Activated naive CD8-positive, alpha-beta T cell treated with anti-CD3 and anti-CD28 coated beads, Interleukin-2, amount 10 ng/mL, durations not matched to agents 7 days and 5 days (primary cell): Measurements from ENCODE around the gene DAPK1. TPM values are rescaled to one million over a fixed set of nuclear protein-coding genes. Genes with fewer than 3 reads are reported as not detected.

Experiments used
- ATAC-seq: fragments of 150-1000 bp; cut with Tn5 transposase; one replicate; pipeline ENCODE4 v1.10.0; 2021; ENCODE audit warnings: low read depth, moderate library complexity
- POLR2A ChIA-PET: fragments of 350-600 bp; sonication (Branson Sonifier 250); formaldehyde crosslinking; loops from one replicate; lab custom pipeline; 2021; ENCODE audit warnings: antibody characterized with exemption; lab: Charles Lee
- DNase-seq: peaks from one replicate; pipeline ENCODE4 v3.0.0; 2021
- H3K27ac Mint-ChIP-seq: one replicate; pipeline ENCODE4 v1.8.0; 2022; ENCODE audit warnings: mild to moderate bottlenecking, mixed read lengths
- H3K27me3 Mint-ChIP-seq: one replicate; pipeline ENCODE4 v1.8.0; 2022; ENCODE audit warnings: mild to moderate bottlenecking, moderate library complexity, mixed read lengths
- H3K36me3 Mint-ChIP-seq: one replicate; pipeline ENCODE4 v1.8.0; 2021; ENCODE audit warnings: mild to moderate bottlenecking, mixed read lengths
- H3K4me1 Mint-ChIP-seq: one replicate; pipeline ENCODE4 v1.8.0; 2021; ENCODE audit warnings: mixed read lengths
- H3K4me3 Mint-ChIP-seq: one replicate; pipeline ENCODE4 v1.8.0; 2022; ENCODE audit warnings: mild to moderate bottlenecking, moderate library complexity, mixed read lengths
- H3K9me3 Mint-ChIP-seq: one replicate; pipeline ENCODE4 v1.8.0; 2021; ENCODE audit warnings: mixed read lengths
- total RNA-seq, 2 experiments: library from RNA; stranded (reverse); gene quantifications; one replicate each; pipeline ENCODE4 v1.2.3, GENCODE V29; 2021

DAPK1 gene
- total RNA-seq, 2 experiments from 2014 or later: 1.2 to 1.3 TPM

DNA sequence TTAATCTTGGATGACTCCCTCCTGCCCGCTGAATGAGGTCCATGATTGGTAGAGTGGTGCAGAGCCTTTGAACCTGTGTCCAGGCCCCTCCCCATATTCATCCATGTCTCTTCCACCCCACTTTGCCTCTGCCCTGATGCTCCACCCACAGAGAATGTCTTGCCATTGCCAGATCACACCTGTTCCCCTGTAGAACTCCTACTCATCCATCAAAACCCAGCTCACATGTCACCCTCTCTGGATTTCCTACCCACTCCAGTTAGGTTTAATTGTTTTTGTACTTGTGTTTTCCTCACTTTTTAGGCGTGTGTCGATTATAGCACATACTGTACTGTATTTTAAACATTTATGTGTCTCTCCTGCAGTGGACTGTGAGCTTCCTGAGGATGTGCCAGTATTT, 121.3 kb downstream of the DAPK1 start:
- H3K27me3 Mint-ChIP-seq: peaks cover 3% of the 10 kb centered on the region
- ATAC-seq: no peak
- POLR2A ChIA-PET: no interaction called here
- no peak overlapping the region for H3K27ac Mint-ChIP-seq
- H3K36me3 Mint-ChIP-seq: no peaks in the 10 kb centered on the region
- DNase-seq: no peak
- peaks cover 2% of the 10 kb centered on the region for H3K9me3 Mint-ChIP-seq
- H3K4me1 Mint-ChIP-seq: no peaks in the 10 kb centered on the region
- H3K4me3 Mint-ChIP-seq: no peak overlapping the region

DNA sequence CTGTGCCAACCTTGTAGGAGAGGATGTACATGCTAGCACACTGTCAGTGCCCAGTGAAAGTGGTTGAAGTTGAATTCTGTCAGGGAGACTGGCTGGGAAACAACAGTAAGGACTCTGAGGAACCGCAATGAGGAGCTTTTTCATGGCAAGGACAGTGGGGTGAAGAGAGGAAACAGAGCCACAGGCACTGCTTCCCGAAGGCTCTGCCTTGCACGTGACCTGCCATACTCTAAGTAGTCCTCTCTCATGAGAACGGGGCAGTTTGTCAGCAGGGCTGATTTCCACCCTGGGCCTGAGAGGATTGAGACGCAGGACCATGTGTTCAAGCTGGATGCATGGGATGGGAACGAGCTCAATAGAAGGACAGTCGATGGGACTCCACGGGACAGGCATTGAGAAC, 121.7 kb downstream of the DAPK1 start:
- ATAC-seq: no peak
- no peak overlapping the region for H3K4me3 Mint-ChIP-seq
- no peaks in the 10 kb centered on the region for H3K36me3 Mint-ChIP-seq
- no peaks in the 10 kb centered on the region for H3K27me3 Mint-ChIP-seq
- DNase-seq: no peak
- no peaks in the 10 kb centered on the region for H3K4me1 Mint-ChIP-seq
- peaks cover 2% of the 10 kb centered on the region for H3K9me3 Mint-ChIP-seq
- POLR2A ChIA-PET: no interaction called here
- H3K27ac Mint-ChIP-seq: no peak overlapping the region

DNA sequence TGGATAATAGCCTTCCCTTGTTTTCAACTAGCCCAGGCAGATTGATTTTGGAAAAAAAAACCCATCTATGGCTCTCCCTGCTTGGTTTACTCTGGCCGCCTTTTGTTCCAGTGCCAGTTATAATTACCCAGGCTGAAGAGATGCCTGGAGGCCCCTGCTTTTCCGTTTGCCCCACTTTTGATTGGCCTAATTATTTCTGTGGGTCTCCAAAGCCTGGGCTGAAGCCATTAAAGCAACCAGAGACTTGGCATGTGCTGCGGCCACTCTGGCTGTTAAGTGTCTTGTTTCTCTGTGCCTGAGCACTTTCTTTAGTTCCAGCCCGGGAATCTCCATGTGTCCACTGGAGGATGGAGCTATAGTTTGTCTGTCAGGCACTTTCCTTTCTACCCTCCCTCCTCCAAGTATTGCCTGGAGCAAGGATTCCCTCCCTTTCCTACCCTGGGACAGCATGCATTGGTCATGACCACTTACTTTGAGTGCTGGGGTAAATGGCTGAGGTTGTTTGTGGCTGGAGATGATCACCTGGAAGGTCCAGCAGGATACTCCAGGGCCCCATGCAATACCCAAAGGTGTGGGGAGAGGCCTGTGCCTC, 123.2 kb downstream of the DAPK1 start:
- H3K4me1 Mint-ChIP-seq: no peaks in the 10 kb centered on the region
- H3K9me3 Mint-ChIP-seq: peaks cover 2% of the 10 kb centered on the region
- ATAC-seq: no peak

GRCh38 chr9:87622098-87622497, 124.4 kb downstream of the DAPK1 start:
- Mint-ChIP-seq H3K9me3 (peaks cover 2% of the 10 kb centered on the region), H3K4me3 (no peak overlapping the region), H3K36me3 (no peaks in the 10 kb centered on the region), H3K4me1 (no peaks in the 10 kb centered on the region), H3K27ac (no peak overlapping the region), H3K27me3 (no peaks in the 10 kb centered on the region)
- ATAC-seq: no peak
- no peak for DNase-seq
- POLR2A ChIA-PET: no interaction called here

More for the DNA sequence above, 123.2 kb downstream of the DAPK1 start:
- no peaks in the 10 kb centered on the region for H3K27me3 Mint-ChIP-seq
- no peak overlapping the region for H3K4me3 Mint-ChIP-seq
- DNase-seq: no peak
- POLR2A ChIA-PET: no interaction called here
- no peaks in the 10 kb centered on the region for H3K36me3 Mint-ChIP-seq
- H3K27ac Mint-ChIP-seq: no peak overlapping the region

DNA sequence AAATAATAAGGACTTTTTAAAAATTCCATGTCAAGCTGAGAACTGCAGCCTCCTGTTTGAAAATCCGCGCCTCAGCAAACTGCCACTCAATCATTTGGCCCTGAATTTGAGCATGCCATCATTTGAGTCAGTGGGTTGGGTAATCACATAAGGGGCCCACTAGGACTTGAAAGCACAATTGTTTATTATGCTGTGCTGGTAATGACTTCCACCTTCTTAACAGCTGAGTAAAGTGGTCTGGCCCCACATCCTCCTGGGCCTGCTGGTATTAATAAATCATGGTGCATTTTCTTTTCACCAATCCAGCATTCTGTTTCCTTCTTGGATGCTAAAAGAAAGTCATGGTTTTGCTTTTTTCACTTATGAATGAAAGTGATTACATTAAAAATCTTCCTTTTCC, 125.3 kb downstream of the DAPK1 start:
- H3K36me3 Mint-ChIP-seq: no peaks in the 10 kb centered on the region
- POLR2A ChIA-PET: no interaction called here
- DNase-seq: no peak
- H3K27me3 Mint-ChIP-seq: no peaks in the 10 kb centered on the region
- no peak overlapping the region for H3K4me3 Mint-ChIP-seq
- ATAC-seq: no peak
- H3K9me3 Mint-ChIP-seq: peaks cover 2% of the 10 kb centered on the region
- no peaks in the 10 kb centered on the region for H3K4me1 Mint-ChIP-seq
- H3K27ac Mint-ChIP-seq: no peak overlapping the region

DNA sequence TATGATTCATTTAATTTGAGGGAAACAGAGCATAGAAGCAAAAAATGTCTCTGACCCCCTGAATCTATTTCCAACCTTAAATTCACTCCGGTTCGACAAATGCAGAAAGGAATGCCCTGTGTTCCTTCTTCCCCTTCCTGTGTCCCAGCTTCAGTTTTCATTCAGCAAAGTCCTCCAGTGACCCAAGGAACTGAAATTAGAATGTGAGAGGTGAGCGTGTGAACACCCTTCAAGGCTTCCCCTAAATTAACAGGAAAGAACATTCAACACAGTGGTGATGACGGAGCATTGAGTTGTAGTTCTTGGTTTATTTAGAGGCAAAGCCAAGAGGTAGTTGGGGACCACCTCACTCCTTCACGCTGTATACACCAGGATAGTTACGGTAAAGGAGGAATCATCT, 130.7 kb downstream of the DAPK1 start:
- POLR2A ChIA-PET: no interaction called here

GRCh38 chr9:87629104-87629503, 131.4 kb downstream of the DAPK1 start:
- Mint-ChIP-seq H3K27ac (no peak overlapping the region), H3K4me1 (no peaks in the 10 kb centered on the region), H3K4me3 (no peak overlapping the region), H3K36me3 (no peaks in the 10 kb centered on the region), H3K9me3 (no peaks in the 10 kb centered on the region), H3K27me3 (no peaks in the 10 kb centered on the region)
- ATAC-seq (no peak), DNase-seq (no peak)
- POLR2A ChIA-PET: no interaction called here

More for the DNA sequence above, 130.7 kb downstream of the DAPK1 start:
- no peaks in the 10 kb centered on the region for H3K27me3 Mint-ChIP-seq
- H3K36me3 Mint-ChIP-seq: no peaks in the 10 kb centered on the region
- no peaks in the 10 kb centered on the region for H3K4me1 Mint-ChIP-seq
- no peak overlapping the region for H3K4me3 Mint-ChIP-seq
- DNase-seq (no peak), ATAC-seq (no peak)
- no peak overlapping the region for H3K27ac Mint-ChIP-seq
- H3K9me3 Mint-ChIP-seq: no peaks in the 10 kb centered on the region

DNA sequence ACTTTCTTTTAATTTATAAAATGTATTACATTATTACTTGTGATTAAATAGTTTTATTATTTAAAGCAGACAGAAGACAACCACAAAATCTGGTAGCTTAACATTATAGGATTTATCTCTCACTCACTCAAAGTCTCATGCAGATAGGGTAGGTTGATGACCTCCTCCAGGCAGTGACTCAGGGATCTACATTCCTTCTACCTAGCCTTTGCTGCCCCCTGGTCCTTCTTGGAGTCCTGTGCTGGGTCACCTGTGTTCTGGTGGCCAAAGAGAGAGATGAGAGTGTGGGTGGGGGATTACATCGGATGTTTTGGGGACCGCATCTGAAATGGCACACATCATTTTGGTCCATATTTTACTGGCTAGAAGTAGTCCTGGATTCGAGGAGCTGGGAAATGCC, 132.6 kb downstream of the DAPK1 start:
- H3K9me3 Mint-ChIP-seq: no peaks in the 10 kb centered on the region
- no peak overlapping the region for H3K4me3 Mint-ChIP-seq
- H3K27ac Mint-ChIP-seq: no peak overlapping the region
- no peak for ATAC-seq
- no peaks in the 10 kb centered on the region for H3K4me1 Mint-ChIP-seq
- POLR2A ChIA-PET: no interaction called here
- DNase-seq: no peak
- no peaks in the 10 kb centered on the region for H3K36me3 Mint-ChIP-seq
- H3K27me3 Mint-ChIP-seq: no peaks in the 10 kb centered on the region

DNA sequence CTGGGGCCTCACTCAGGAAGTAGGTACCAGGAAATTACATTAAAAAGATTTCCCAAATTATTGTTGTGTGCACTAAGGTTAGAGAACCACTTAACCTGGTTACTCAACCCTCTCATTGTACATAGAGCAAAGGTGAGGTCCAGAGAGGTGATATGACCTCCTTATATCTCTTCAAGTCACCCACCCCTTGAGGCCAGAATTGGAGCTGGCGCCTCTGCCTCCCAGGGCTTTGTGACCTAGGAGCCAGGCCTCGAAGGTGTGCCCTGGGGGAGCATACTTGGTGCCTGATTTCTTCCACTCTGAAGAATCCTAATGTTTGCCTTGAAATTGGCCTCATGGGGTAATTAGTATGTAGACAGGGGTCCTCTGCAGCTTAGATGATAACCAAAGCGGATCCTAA, 133.2 kb downstream of the DAPK1 start:
- POLR2A ChIA-PET: no interaction called here
- no peak for ATAC-seq

GRCh38 chr9:87635656-87636501, 138.2 kb downstream of the DAPK1 start:
- peaks cover 2% of the 10 kb centered on the region for H3K27me3 Mint-ChIP-seq
- POLR2A ChIA-PET: no interaction called here
- no peak overlapping the region for H3K4me3 Mint-ChIP-seq
- H3K27ac Mint-ChIP-seq: no peak overlapping the region
- no peaks in the 10 kb centered on the region for H3K36me3 Mint-ChIP-seq
- no peaks in the 10 kb centered on the region for H3K9me3 Mint-ChIP-seq
- H3K4me1 Mint-ChIP-seq: no peaks in the 10 kb centered on the region
- ATAC-seq: no peak
- DNase-seq: no peak

More for the DNA sequence above, 133.2 kb downstream of the DAPK1 start:
- no peak for DNase-seq
- no peaks in the 10 kb centered on the region for H3K4me1 Mint-ChIP-seq
- H3K36me3 Mint-ChIP-seq: no peaks in the 10 kb centered on the region
- H3K4me3 Mint-ChIP-seq: no peak overlapping the region
- H3K27ac Mint-ChIP-seq: no peak overlapping the region
- H3K9me3 Mint-ChIP-seq: no peaks in the 10 kb centered on the region
- peaks cover 2% of the 10 kb centered on the region for H3K27me3 Mint-ChIP-seq

- POLR2A ChIA-PET: no interaction called here
- no peak for DNase-seq
- no peak for ATAC-seq
- H3K27me3 Mint-ChIP-seq: peaks cover 2% of the 10 kb centered on the region
- H3K4me1 Mint-ChIP-seq: peaks cover 4% of the 10 kb centered on the region
- H3K4me3 Mint-ChIP-seq: no peak overlapping the region
- no peaks in the 10 kb centered on the region for H3K9me3 Mint-ChIP-seq
- H3K36me3 Mint-ChIP-seq: no peaks in the 10 kb centered on the region
- no peak overlapping the region for H3K27ac Mint-ChIP-seq
Measured at GRCh38 chr9:87638292-87638691, 140.6 kb downstream of the DAPK1 start.

DNA sequence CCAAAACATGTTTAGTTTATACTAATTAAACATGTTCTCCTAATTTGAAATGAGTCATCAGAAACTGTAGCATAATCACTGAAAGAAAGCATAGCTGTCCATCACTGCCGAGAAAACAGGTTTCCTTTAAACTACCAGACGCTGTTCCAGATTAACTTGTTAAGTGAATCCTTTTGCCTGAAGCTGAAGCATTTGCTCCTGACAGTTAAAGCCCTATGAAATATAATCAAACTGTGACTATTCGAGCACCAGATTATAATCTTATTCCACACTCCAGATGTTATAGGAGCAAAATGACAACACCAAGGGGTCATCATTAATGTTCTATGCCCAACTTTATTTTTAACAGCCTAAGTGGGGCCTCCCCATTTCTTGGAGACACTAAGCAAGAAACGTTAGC, 142.3 kb downstream of the DAPK1 start:
- DNase-seq (no peak), ATAC-seq (no peak)
- Mint-ChIP-seq H3K27me3 (peaks cover 2% of the 10 kb centered on the region), H3K27ac (no peak overlapping the region), H3K9me3 (no peaks in the 10 kb centered on the region), H3K36me3 (no peaks in the 10 kb centered on the region), H3K4me1 (peaks cover 4% of the 10 kb centered on the region), H3K4me3 (no peak overlapping the region)
- POLR2A ChIA-PET: no interaction called here

- Mint-ChIP-seq H3K36me3 (no peaks in the 10 kb centered on the region), H3K9me3 (no peaks in the 10 kb centered on the region), H3K4me3 (no peak overlapping the region), H3K27ac (no peak overlapping the region), H3K27me3 (peaks cover 2% of the 10 kb centered on the region), H3K4me1 (peaks cover 4% of the 10 kb centered on the region)
- no peak for ATAC-seq
- DNase-seq: no peak
- POLR2A ChIA-PET: no interaction called here
Measured at GRCh38 chr9:87640385-87640795, 142.7 kb downstream of the DAPK1 start.

DNA sequence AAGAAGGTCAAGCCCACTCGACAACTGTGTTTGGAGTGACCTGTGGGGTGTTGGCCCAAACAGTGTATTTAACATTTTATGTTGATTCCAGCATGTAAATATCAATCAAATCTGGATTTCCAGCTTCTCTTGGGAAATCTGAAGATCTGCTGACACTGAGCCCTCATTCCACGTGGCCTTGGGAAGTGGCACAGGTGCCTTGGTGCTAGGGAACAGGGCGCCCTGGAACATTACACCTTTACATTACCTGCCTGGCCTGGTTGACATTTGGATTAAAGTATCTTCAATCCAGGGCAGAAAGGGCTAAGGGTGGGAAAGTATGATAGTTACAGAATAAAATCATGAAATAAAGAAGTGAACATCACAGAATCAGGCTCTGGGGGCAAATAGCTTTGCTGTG, 143.4 kb downstream of the DAPK1 start:
- DNase-seq (no peak), ATAC-seq (no peak)
- POLR2A ChIA-PET: no interaction called here
- no peaks in the 10 kb centered on the region for H3K36me3 Mint-ChIP-seq
- no peaks in the 10 kb centered on the region for H3K9me3 Mint-ChIP-seq
- H3K27me3 Mint-ChIP-seq: no peaks in the 10 kb centered on the region
- no peak overlapping the region for H3K27ac Mint-ChIP-seq
- no peak overlapping the region for H3K4me3 Mint-ChIP-seq
- H3K4me1 Mint-ChIP-seq: peaks cover 4% of the 10 kb centered on the region
